Ovary (tissue), 3 donors: ENCODE measurements around the gene WARS2.

ENCODE experiments used
- CTCF ChIP-seq, 3 donors: fragments of 450-650 bp in 2 of 3; fragments of 200-600 bp in 1 of 3; IDR thresholded peaks; one replicate each; pipeline versions ENCODE4 v1.5.1 to v1.8.0; 2016 to 2022; ENCODE audit warnings: antibody characterized with exemption in 3 of 3, mild to moderate bottlenecking in 1 of 3
- EP300 ChIP-seq: sonication (generic); formaldehyde crosslinking; IDR thresholded peaks from one replicate; pipeline ENCODE4 v1.6.1; 2017; ENCODE audit warnings: antibody characterized with exemption
- POLR2A ChIP-seq: fragments of 450-650 bp; IDR thresholded peaks from one replicate; pipeline ENCODE4 v1.6.1; 2017; ENCODE audit warnings: antibody characterized with exemption, mild to moderate bottlenecking, moderate library complexity
- donor health status: DM: no; HTN: no; CAD: no.

DNA sequence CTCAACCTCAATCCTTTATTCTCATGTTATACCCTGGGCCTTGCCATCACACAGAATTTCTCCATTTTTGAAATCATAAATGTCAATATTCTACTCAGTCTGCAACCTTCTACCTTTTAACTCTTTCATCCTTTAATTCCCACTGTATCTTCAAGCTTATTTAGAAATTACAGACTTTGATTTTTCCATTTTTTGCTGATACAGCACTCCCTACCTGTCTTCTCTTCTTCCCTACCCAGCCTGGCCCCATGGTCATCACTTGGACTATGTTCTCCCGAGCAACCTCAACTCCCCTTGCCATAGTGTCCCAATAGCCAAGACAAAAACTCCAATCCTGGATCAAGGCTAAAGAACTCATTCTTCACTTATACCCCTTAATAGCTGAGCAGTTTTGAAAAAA is 14.6 kb downstream of the WARS2 start:
- no peak for TF ChIP-seq CTCF (IDR thresholded peaks at IDR 0.05)
- TF ChIP-seq POLR2A, result no peak
- TF ChIP-seq EP300, result no peak
